Measurements from ENCODE around the gene EVC2. TPM values are rescaled to one million over a fixed set of nuclear protein-coding genes. Genes with fewer than 3 reads are reported as not detected.

EVC2 gene
- total RNA-seq, 1 donor from 2014 or later = 12.6 TPM

DNA sequence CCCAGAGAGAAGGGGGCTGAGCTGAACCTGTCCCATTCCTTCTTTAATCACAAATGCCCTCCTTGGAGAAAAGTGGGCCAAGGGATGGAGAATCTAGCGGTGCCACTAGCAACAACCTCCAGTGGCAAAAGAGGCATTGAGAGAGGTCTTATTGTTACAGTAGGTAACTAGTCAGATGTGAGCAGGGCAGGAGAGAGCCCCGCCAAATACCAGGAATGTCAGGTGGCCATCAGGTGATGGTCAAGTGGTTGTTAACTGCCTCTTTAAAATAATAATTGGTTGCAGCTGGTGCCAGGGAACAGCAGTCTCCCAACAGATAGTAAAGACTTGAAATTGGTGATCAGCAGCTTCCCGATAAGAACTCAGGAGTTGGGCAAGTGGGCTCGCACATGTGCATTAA, 116.1 kb downstream of the EVC2 start:
- TF ChIP-seq, protein P1, sequence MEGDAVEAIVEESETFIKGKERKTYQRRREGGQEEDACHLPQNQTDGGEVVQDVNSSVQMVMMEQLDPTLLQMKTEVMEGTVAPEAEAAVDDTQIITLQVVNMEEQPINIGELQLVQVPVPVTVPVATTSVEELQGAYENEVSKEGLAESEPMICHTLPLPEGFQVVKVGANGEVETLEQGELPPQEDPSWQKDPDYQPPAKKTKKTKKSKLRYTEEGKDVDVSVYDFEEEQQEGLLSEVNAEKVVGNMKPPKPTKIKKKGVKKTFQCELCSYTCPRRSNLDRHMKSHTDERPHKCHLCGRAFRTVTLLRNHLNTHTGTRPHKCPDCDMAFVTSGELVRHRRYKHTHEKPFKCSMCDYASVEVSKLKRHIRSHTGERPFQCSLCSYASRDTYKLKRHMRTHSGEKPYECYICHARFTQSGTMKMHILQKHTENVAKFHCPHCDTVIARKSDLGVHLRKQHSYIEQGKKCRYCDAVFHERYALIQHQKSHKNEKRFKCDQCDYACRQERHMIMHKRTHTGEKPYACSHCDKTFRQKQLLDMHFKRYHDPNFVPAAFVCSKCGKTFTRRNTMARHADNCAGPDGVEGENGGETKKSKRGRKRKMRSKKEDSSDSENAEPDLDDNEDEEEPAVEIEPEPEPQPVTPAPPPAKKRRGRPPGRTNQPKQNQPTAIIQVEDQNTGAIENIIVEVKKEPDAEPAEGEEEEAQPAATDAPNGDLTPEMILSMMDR (IDR thresholded peaks at IDR 0.05; ENCODE audit: insufficient read depth, low read length, poor library complexity, severe bottlenecking) = no peak
- H3K27me3 ChIP-seq (ENCODE audit: control insufficient read depth, insufficient read depth, low read length) = no peaks in the 10 kb centered on the region
- no peak for DNase-seq (ENCODE audit: low read depth)
- no peaks in the 10 kb centered on the region for H3K36me3 ChIP-seq (ENCODE audit: control insufficient read depth, insufficient read depth, low read length)
- no peak overlapping the region for H3K4me3 ChIP-seq (ENCODE audit: low read depth, low read length)

DNA sequence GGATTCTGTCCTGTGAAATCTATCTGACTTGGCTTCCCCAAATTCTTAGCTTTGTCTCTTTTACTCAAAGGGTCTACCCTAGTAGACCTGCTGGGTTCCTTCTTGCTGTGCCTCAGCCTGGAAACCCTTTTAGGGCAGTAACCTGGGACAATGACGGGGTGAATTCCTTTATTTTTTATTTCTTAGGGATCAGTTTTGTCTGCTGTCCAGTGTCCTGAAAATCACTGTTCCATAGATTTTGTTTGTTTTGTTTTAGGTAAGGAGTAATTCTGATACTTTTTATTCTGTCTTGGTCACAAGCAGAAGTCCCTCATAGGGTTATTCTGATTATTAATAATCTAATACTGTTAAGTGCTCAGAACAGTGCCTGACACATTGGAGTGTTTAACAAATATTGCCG, 118.9 kb downstream of the EVC2 start:
- TF ChIP-seq, protein P1 (IDR thresholded peaks at IDR 0.05; ENCODE audit: insufficient read depth, low read length, poor library complexity, severe bottlenecking) = no peak
- no peaks in the 10 kb centered on the region for H3K36me3 ChIP-seq (ENCODE audit: control insufficient read depth, insufficient read depth, low read length)
- H3K27me3 ChIP-seq (ENCODE audit: control insufficient read depth, insufficient read depth, low read length) = no peaks in the 10 kb centered on the region
- H3K4me3 ChIP-seq (ENCODE audit: low read depth, low read length) = no peak overlapping the region
- no peak for DNase-seq (ENCODE audit: low read depth)

DNA sequence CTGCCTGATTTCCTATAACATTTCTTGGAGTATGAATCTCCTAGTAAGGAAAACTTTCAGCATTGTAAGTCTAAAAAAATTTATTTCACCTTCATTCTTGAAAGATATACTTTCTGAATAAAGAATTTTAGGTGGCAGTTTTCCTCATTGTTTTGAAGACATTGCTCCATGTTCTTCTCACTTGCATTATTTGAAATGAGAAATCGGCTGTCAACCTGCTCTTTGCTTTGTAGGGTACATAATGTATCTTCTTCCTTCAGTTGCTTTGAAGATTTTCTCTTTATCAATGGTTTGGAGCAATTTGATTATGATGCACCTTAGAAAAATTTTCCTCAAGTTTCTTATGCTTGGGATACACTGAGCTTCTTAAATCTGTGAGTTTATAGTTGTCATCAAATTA, 120.3 kb downstream of the EVC2 start:
- H3K27me3 ChIP-seq (ENCODE audit: control insufficient read depth, insufficient read depth, low read length) = no peaks in the 10 kb centered on the region
- TF ChIP-seq, protein P1 (IDR thresholded peaks at IDR 0.05; ENCODE audit: insufficient read depth, low read length, poor library complexity, severe bottlenecking) = no peak
- no peak overlapping the region for H3K4me3 ChIP-seq (ENCODE audit: low read depth, low read length)
- H3K36me3 ChIP-seq (ENCODE audit: control insufficient read depth, insufficient read depth, low read length) = no peaks in the 10 kb centered on the region
- DNase-seq (ENCODE audit: low read depth) = no peak

DNA sequence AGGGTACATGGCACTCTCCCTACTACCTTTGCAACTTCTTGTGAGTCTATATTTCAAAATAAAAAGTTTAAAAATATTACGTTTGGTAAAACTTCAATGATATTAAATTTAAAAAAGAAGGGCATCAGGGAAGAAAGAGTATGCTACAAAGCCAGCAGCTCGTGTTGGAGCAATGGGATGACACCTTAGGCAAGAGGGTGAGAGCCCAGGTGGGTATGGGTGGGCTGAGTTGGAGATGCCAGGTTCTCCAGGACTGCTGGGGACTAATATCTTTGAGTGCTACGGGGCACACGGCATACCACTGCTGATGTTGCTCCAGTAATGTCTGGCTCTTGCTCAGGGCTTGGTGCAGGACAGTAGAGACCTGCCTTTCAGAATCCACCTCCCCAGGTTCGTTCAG, 132.4 kb downstream of the EVC2 start:
- H3K4me3 ChIP-seq (ENCODE audit: low read depth, low read length) = no peak overlapping the region
- no peaks in the 10 kb centered on the region for H3K27me3 ChIP-seq (ENCODE audit: control insufficient read depth, insufficient read depth, low read length)
- peaks cover 3% of the 10 kb centered on the region for H3K36me3 ChIP-seq (ENCODE audit: control insufficient read depth, insufficient read depth, low read length)
- TF ChIP-seq, protein P1 (IDR thresholded peaks at IDR 0.05; ENCODE audit: insufficient read depth, low read length, poor library complexity, severe bottlenecking) = no peak
- DNase-seq (ENCODE audit: low read depth) = no peak

DNA sequence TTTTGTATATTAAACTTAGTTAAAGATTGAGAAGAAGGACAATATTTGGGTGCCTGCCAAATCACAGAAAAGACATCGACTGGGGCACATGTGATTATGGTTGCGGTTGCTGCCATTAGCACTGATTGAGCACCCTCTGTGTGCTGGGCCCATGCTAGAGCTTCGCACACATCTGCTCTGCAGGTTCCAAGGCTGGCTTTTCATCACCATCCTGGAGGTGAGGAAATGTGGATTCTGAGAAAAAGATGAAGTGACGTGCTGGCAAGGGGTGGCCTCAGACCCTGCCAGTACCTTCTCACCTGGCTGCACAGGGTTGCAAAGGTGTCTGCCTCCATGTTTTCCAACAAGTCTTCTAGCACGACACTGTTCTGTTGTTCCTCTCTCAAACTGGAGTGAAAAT, 134.0 kb downstream of the EVC2 start:
- no peak overlapping the region for H3K4me3 ChIP-seq (ENCODE audit: low read depth, low read length)
- no peak for DNase-seq (ENCODE audit: low read depth)
- TF ChIP-seq, protein P1 (IDR thresholded peaks at IDR 0.05; ENCODE audit: insufficient read depth, low read length, poor library complexity, severe bottlenecking) = no peak
- H3K27me3 ChIP-seq (ENCODE audit: control insufficient read depth, insufficient read depth, low read length) = no peaks in the 10 kb centered on the region
- peaks cover 3% of the 10 kb centered on the region for H3K36me3 ChIP-seq (ENCODE audit: control insufficient read depth, insufficient read depth, low read length)

DNA sequence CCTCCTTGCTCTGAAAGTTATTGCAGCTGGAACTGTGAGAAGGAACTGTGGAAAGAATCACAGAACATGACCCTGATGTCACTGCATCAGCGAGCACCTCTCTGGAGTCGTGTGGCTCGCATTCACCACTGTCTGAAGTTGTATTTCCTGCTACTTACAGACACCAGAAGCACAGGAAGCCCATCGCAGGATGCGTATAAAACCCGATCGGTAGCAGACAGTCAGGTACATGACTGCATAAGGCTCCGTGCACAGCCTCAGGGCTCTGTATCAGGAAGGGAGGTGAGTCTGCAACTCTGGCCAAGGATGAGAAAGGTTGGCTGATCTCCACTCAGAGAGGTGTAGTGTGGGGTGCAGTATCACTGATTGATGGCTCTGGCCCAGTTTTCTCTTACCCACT, 134.4 kb downstream of the EVC2 start:
- no peaks in the 10 kb centered on the region for H3K27me3 ChIP-seq (ENCODE audit: control insufficient read depth, insufficient read depth, low read length)
- no peak for DNase-seq (ENCODE audit: low read depth)
- no peak overlapping the region for H3K4me3 ChIP-seq (ENCODE audit: low read depth, low read length)
- peaks cover 3% of the 10 kb centered on the region for H3K36me3 ChIP-seq (ENCODE audit: control insufficient read depth, insufficient read depth, low read length)
- TF ChIP-seq, protein P1 (IDR thresholded peaks at IDR 0.05; ENCODE audit: insufficient read depth, low read length, poor library complexity, severe bottlenecking) = no peak

Measured in kidney epithelial cell (primary cell).